ENCODE data around the gene TDRD3. TPM values are rescaled to one million over a fixed set of nuclear protein-coding genes. Genes with fewer than 3 reads are reported as not detected.
A peak's percentile ranks its signal among the peaks of the same experiment; 100 is the strongest.

TDRD3 gene
- total RNA-seq, 1 experiment from 2014 or later: 5.8 TPM

GRCh38 chr13:60617991-60618733 lies 221.1 kb downstream of the TDRD3 start:
- Histone ChIP-seq H3K27ac (ENCODE audit: low read length) (no peak overlapping the region), H3K4me2 (ENCODE audit: low read length) (no peak overlapping the region), H3K4me3 (ENCODE audit: low read length) (no peak overlapping the region), H3K4me1 (ENCODE audit: insufficient read depth, low read length) (no peaks in the 10 kb centered on the region), H3K27me3 (ENCODE audit: low read length) (peaks cover 11% of the 10 kb centered on the region), H3K9me2 (replicated peaks; ENCODE audit: low read length) (no peaks in the 10 kb centered on the region), H2AFZ (ENCODE audit: low read length) (no peak overlapping the region), H3K9me3 (ENCODE audit: low read length) (no peaks in the 10 kb centered on the region), H3K9ac (ENCODE audit: low read length) (no peak overlapping the region), H4K20me1 (ENCODE audit: low read length) (no peaks in the 10 kb centered on the region), H3F3A (ENCODE audit: low read length, unreplicated experiment) (no peaks in the 10 kb centered on the region), H3K79me2 (ENCODE audit: low read length) (no peaks in the 10 kb centered on the region), H3K36me3 (ENCODE audit: low read depth, low read length) (no peaks in the 10 kb centered on the region)
- BruUV-seq (replicated peaks): no TSS peak
- TF ChIP-seq EZH2 (IDR thresholded peaks at IDR 0.05; ENCODE audit: low read length, unreplicated experiment) (no peak), EZH2phosphoT487 (IDR thresholded peaks at IDR 0.05; ENCODE audit: borderline replicate concordance, low read length) (no peak), CTCF (conservative IDR thresholded peaks at IDR 0.05; ENCODE audit: low read depth, low read length) (peak; percentile 62)
- ChIA-PET CTCF (interaction anchor here (0.6 kb wide), 1 partner anchor 54 kb away, joined by 11 read pairs; no protein-coding TSS in a partner anchor), POLR2A (ENCODE audit: unreplicated experiment) (no interaction called here)
- ATAC-seq (peak; percentile 80), DNase-seq (peak; percentile 43)
- intact Hi-C loops (cut with micrococcal nuclease): loop anchor here (1.0 kb wide), 2 partner anchors 145 to 169 kb away; no protein-coding TSS in a partner anchor

GRCh38 chr13:60619461-60619860 lies 222.4 kb downstream of the TDRD3 start:
- Histone ChIP-seq H3F3A (ENCODE audit: low read length, unreplicated experiment) (no peaks in the 10 kb centered on the region), H4K20me1 (ENCODE audit: low read length) (no peaks in the 10 kb centered on the region), H2AFZ (ENCODE audit: low read length) (no peak overlapping the region), H3K36me3 (ENCODE audit: low read depth, low read length) (no peaks in the 10 kb centered on the region), H3K27me3 (ENCODE audit: low read length) (no peaks in the 10 kb centered on the region), H3K4me3 (ENCODE audit: low read length) (no peak overlapping the region), H3K9me3 (ENCODE audit: low read length) (no peaks in the 10 kb centered on the region), H3K4me1 (ENCODE audit: insufficient read depth, low read length) (no peaks in the 10 kb centered on the region), H3K9ac (ENCODE audit: low read length) (no peak overlapping the region), H3K27ac (ENCODE audit: low read length) (no peak overlapping the region), H3K79me2 (ENCODE audit: low read length) (no peaks in the 10 kb centered on the region), H3K9me2 (replicated peaks; ENCODE audit: low read length) (no peaks in the 10 kb centered on the region), H3K4me2 (ENCODE audit: low read length) (no peak overlapping the region)
- CTCF ChIA-PET: no interaction called here
- intact Hi-C loops (cut with micrococcal nuclease): no loop called here
- no peak for ATAC-seq
- no peak for DNase-seq
- POLR2A ChIA-PET (ENCODE audit: unreplicated experiment): no interaction called here
- TF ChIP-seq EZH2 (IDR thresholded peaks at IDR 0.05; ENCODE audit: low read length, unreplicated experiment) (no peak), EZH2phosphoT487 (IDR thresholded peaks at IDR 0.05; ENCODE audit: borderline replicate concordance, low read length) (no peak), CTCF (conservative IDR thresholded peaks at IDR 0.05; ENCODE audit: low read depth, low read length) (no peak)
- BruUV-seq (replicated peaks): no TSS peak
